Measurements from ENCODE around the gene SAPCD1.

SAPCD1 gene

GRCh38 chr6:31749301-31750036 lies 13.0 kb upstream of the SAPCD1 start:
- in situ Hi-C loops (cut with MboI; ENCODE audit: low sequenced_read_pairs) = no loop called here

GRCh38 chr6:31750411-31751022 lies 11.9 kb upstream of the SAPCD1 start:
- in situ Hi-C loops (cut with MboI; ENCODE audit: low sequenced_read_pairs) = no loop called here

- in situ Hi-C loops (cut with MboI; ENCODE audit: low sequenced_read_pairs) = no loop called here
Observed at GRCh38 chr6:31752739-31753319, 9.6 kb upstream of the SAPCD1 start.

GRCh38 chr6:31758281-31758680 lies 4.2 kb upstream of the SAPCD1 start:
- in situ Hi-C loops (cut with MboI; ENCODE audit: low sequenced_read_pairs) = no loop called here

- in situ Hi-C loops (cut with MboI; ENCODE audit: low sequenced_read_pairs) = no loop called here
Observed at GRCh38 chr6:31760790-31761189, 1.7 kb upstream of the SAPCD1 start.

- in situ Hi-C loops (cut with MboI; ENCODE audit: low sequenced_read_pairs) = no loop called here
Observed at GRCh38 chr6:31761343-31761742, 1.1 kb upstream of the SAPCD1 start.

GRCh38 chr6:31762878-31763618 lies 592 bp downstream of the SAPCD1 start:
- in situ Hi-C loops (cut with MboI; ENCODE audit: low sequenced_read_pairs) = no loop called here

- in situ Hi-C loops (cut with MboI; ENCODE audit: low sequenced_read_pairs) = no loop called here
Observed at GRCh38 chr6:31763619-31763940, 1.1 kb downstream of the SAPCD1 start.

- in situ Hi-C loops (cut with MboI; ENCODE audit: low sequenced_read_pairs) = no loop called here
Observed at GRCh38 chr6:31764198-31764597, 1.7 kb downstream of the SAPCD1 start.

- in situ Hi-C loops (cut with MboI; ENCODE audit: low sequenced_read_pairs) = no loop called here
Observed at GRCh38 chr6:31765559-31765909, 3.1 kb downstream of the SAPCD1 start.

- in situ Hi-C loops (cut with MboI; ENCODE audit: low sequenced_read_pairs) = no loop called here
Observed at GRCh38 chr6:31765910-31766794, 3.7 kb downstream of the SAPCD1 start.

GRCh38 chr6:31767096-31767645 lies 4.7 kb downstream of the SAPCD1 start:
- in situ Hi-C loops (cut with MboI; ENCODE audit: low sequenced_read_pairs) = no loop called here

- in situ Hi-C loops (cut with MboI; ENCODE audit: low sequenced_read_pairs) = no loop called here
Observed at GRCh38 chr6:31768363-31769257, 6.2 kb downstream of the SAPCD1 start.

GRCh38 chr6:31769684-31770371 lies 7.4 kb downstream of the SAPCD1 start:
- in situ Hi-C loops (cut with MboI; ENCODE audit: low sequenced_read_pairs) = no loop called here

- in situ Hi-C loops (cut with MboI; ENCODE audit: low sequenced_read_pairs) = no loop called here
Observed at GRCh38 chr6:31770860-31771259, 8.4 kb downstream of the SAPCD1 start.

- in situ Hi-C loops (cut with MboI; ENCODE audit: low sequenced_read_pairs) = no loop called here
Observed at GRCh38 chr6:31771992-31772358, 9.5 kb downstream of the SAPCD1 start.

- in situ Hi-C loops (cut with MboI; ENCODE audit: low sequenced_read_pairs) = no loop called here
Observed at GRCh38 chr6:31775184-31775583, 12.7 kb downstream of the SAPCD1 start.

- in situ Hi-C loops (cut with MboI; ENCODE audit: low sequenced_read_pairs) = no loop called here
Observed at GRCh38 chr6:31775633-31776484, 13.4 kb downstream of the SAPCD1 start.

Data from HL-60/S4 treated with retinoic acid at 250 ng/mL for 4 days and 3 days (cell line).